ENCODE results near the gene BANK1.

Gene BANK1

DNA sequence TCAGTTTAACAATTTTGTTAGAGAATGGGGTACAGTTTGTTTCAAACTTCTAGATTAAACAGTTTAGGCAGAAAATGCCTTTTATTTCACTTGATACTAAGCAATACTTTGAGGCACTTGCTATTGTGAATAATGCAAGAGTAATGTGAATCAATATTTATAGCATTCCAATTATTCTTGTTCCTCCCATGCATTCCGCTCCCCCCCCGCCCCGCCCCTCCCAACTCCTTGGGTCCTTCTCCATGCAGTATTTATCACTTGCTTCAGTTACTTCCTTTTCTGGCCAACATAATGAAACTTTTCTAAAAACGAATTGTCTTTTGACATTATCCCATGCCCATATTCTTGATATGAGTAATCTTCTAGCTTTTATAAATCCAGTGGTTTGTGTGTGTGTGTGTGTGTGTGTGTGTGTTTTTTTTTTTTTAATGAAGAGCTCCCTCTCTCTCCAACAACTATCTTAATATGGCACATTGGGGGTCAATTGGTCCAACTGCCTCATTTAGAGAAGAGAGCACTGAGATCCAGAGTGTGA lies 1.6 kb downstream of the BANK1 start:
- TF ChIP-seq, protein P1, sequence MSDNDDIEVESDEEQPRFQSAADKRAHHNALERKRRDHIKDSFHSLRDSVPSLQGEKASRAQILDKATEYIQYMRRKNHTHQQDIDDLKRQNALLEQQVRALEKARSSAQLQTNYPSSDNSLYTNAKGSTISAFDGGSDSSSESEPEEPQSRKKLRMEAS (IDR thresholded peaks at IDR 0.05), result no peak
- TF ChIP-seq EP300 (IDR thresholded peaks at IDR 0.05; ENCODE audit: borderline replicate concordance), result no peak
- TF ChIP-seq CREB1 (IDR thresholded peaks at IDR 0.05; ENCODE audit: low read depth), result no peak
- TF ChIP-seq RAD21 (IDR thresholded peaks at IDR 0.05; ENCODE audit: low read depth), result no peak
- no peak for TF ChIP-seq REST (IDR thresholded peaks at IDR 0.05; ENCODE audit: low read depth)
- TF ChIP-seq TCF12 (IDR thresholded peaks at IDR 0.05; ENCODE audit: low read depth), result no peak

- TF ChIP-seq NFIC (IDR thresholded peaks at IDR 0.05) (no peak), ZBTB7A (IDR thresholded peaks at IDR 0.05; ENCODE audit: low read depth) (no peak), CEBPB (IDR thresholded peaks at IDR 0.05) (no peak), TCF12 (IDR thresholded peaks at IDR 0.05; ENCODE audit: low read depth) (no peak), RAD21 (IDR thresholded peaks at IDR 0.05; ENCODE audit: low read depth) (no peak), TEAD4 (IDR thresholded peaks at IDR 0.05) (no peak), TAF1 (IDR thresholded peaks at IDR 0.05; ENCODE audit: low read depth) (no peak)
- TF ChIP-seq, protein P2, sequence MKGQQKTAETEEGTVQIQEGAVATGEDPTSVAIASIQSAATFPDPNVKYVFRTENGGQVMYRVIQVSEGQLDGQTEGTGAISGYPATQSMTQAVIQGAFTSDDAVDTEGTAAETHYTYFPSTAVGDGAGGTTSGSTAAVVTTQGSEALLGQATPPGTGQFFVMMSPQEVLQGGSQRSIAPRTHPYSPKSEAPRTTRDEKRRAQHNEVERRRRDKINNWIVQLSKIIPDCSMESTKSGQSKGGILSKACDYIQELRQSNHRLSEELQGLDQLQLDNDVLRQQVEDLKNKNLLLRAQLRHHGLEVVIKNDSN (IDR thresholded peaks at IDR 0.05), result no peak
These were observed 2.9 kb downstream of the BANK1 start for GRCh38 chr4:101793397-101793796.

- TF ChIP-seq, protein P2 (IDR thresholded peaks at IDR 0.05), result no peak
- no peak for TF ChIP-seq TAF1 (IDR thresholded peaks at IDR 0.05; ENCODE audit: low read depth)
- TF ChIP-seq REST (IDR thresholded peaks at IDR 0.05; ENCODE audit: low read depth), result no peak
- no peak for TF ChIP-seq TEAD4 (IDR thresholded peaks at IDR 0.05)
- no peak for TF ChIP-seq ZBTB7A (IDR thresholded peaks at IDR 0.05; ENCODE audit: low read depth)
- TF ChIP-seq CEBPB (IDR thresholded peaks at IDR 0.05), result no peak
- no peak for TF ChIP-seq NFIC (IDR thresholded peaks at IDR 0.05)
- TF ChIP-seq EP300 (IDR thresholded peaks at IDR 0.05; ENCODE audit: borderline replicate concordance), result no peak
- no peak for TF ChIP-seq EGR1 (IDR thresholded peaks at IDR 0.05)
- no peak for TF ChIP-seq TCF12 (IDR thresholded peaks at IDR 0.05; ENCODE audit: low read depth)
- no peak for TF ChIP-seq RAD21 (IDR thresholded peaks at IDR 0.05; ENCODE audit: low read depth)
- TF ChIP-seq FOXM1 (IDR thresholded peaks at IDR 0.05; ENCODE audit: borderline replicate concordance, low read depth), result no peak
- no peak for TF ChIP-seq YY1 (IDR thresholded peaks at IDR 0.05; ENCODE audit: low read depth)
- TF ChIP-seq CREB1 (IDR thresholded peaks at IDR 0.05; ENCODE audit: low read depth), result no peak
- TF ChIP-seq, protein P1 (IDR thresholded peaks at IDR 0.05), result no peak
These were observed 4.3 kb downstream of the BANK1 start for GRCh38 chr4:101794806-101795205.

GRCh38 chr4:101795704-101796103 lies 5.2 kb downstream of the BANK1 start:
- TF ChIP-seq TEAD4 (IDR thresholded peaks at IDR 0.05) (no peak), CEBPB (IDR thresholded peaks at IDR 0.05) (peak; percentile 75)

- TF ChIP-seq TCF12 (IDR thresholded peaks at IDR 0.05; ENCODE audit: low read depth) (no peak), RAD21 (IDR thresholded peaks at IDR 0.05; ENCODE audit: low read depth) (no peak), NFIC (IDR thresholded peaks at IDR 0.05) (no peak), ZBTB7A (IDR thresholded peaks at IDR 0.05; ENCODE audit: low read depth) (no peak), FOXM1 (IDR thresholded peaks at IDR 0.05; ENCODE audit: borderline replicate concordance, low read depth) (no peak), CEBPB (IDR thresholded peaks at IDR 0.05) (no peak), REST (IDR thresholded peaks at IDR 0.05; ENCODE audit: low read depth) (no peak), TAF1 (IDR thresholded peaks at IDR 0.05; ENCODE audit: low read depth) (no peak), TEAD4 (IDR thresholded peaks at IDR 0.05) (no peak), CREB1 (IDR thresholded peaks at IDR 0.05; ENCODE audit: low read depth) (no peak), EGR1 (IDR thresholded peaks at IDR 0.05) (no peak), YY1 (IDR thresholded peaks at IDR 0.05; ENCODE audit: low read depth) (no peak), EP300 (IDR thresholded peaks at IDR 0.05; ENCODE audit: borderline replicate concordance) (no peak)
- TF ChIP-seq, protein P2 (IDR thresholded peaks at IDR 0.05), result no peak
- TF ChIP-seq, protein P1 (IDR thresholded peaks at IDR 0.05), result no peak
These were observed 11.4 kb downstream of the BANK1 start for GRCh38 chr4:101801958-101802357.

Measured in Ishikawa (cell line).